IMR-90 (cell line): ENCODE results near the gene RHBDF2. TPM values are rescaled to one million over a fixed set of nuclear protein-coding genes. Genes with fewer than 3 reads are reported as not detected.

Experiments used
- ATAC-seq: fragments of 200-7000 bp; cut with Tn5 transposase; 2 replicates; pipeline ENCODE4 v1.9.1; 2020; ENCODE audit warnings: low read depth, mild to moderate bottlenecking, moderate library complexity
- BruUV-seq: library from RNA; stranded (reverse); fragments of 400-500 nt; replicated peaks from 2 replicates; lab custom pipeline; 2021; lab: Mats Ljungman, UMichigan
- CTCF ChIA-PET: fragments of 300-600 bp; formaldehyde crosslinking; extraction: SDS; loops from one replicate; lab custom pipeline; 2021; ENCODE audit warnings: antibody characterized with exemption; lab: Yijun Ruan, JAX
- POLR2A ChIA-PET: fragments of 300-600 bp; sonication (Branson Sonifier 250); formaldehyde crosslinking; loops from one replicate; lab custom pipeline; 2022; ENCODE audit warnings: antibody characterized with exemption; ENCODE audit not compliant: unreplicated experiment; lab: Charles Lee
- DNase-seq: peaks from one replicate; pipeline ENCODE4 v3.0.0; 2013
- H2AFZ ChIP-seq: replicated peaks from 2 replicates; pipeline ENCODE3; 2013; ENCODE audit warnings: low read length, mild to moderate bottlenecking; ENCODE audit not compliant: poor library complexity
- H2AK5ac ChIP-seq: 2 replicates; pipeline ENCODE4 v1.6.1; 2013; ENCODE audit warnings: low read depth, low read length, inconsistent platforms
- H2AK9ac ChIP-seq: replicated peaks from 2 replicates; pipeline ENCODE3; 2013; ENCODE audit warnings: mild to moderate bottlenecking, low read depth, low read length, moderate library complexity; ENCODE audit not compliant: poor library complexity
- H2BK120ac ChIP-seq: 2 replicates; pipeline ENCODE4 v1.6.1; 2013; ENCODE audit warnings: low read depth, low read length, inconsistent platforms
- H2BK15ac ChIP-seq: 3 replicates; pipeline ENCODE4 v1.6.1; 2013; ENCODE audit warnings: low read depth, low read length, inconsistent platforms
- H2BK20ac ChIP-seq: 2 replicates; pipeline ENCODE4 v1.6.1; 2013; ENCODE audit warnings: low read depth, mild to moderate bottlenecking, inconsistent platforms, low read length, moderate library complexity
- H2BK5ac ChIP-seq: 2 replicates; pipeline ENCODE4 v1.6.1; 2013; ENCODE audit warnings: mild to moderate bottlenecking, low read depth, low read length, inconsistent platforms; ENCODE audit not compliant: poor library complexity, severe bottlenecking
- H3K14ac ChIP-seq: replicated peaks from 2 replicates; pipeline ENCODE4 v1.6.1; 2013; ENCODE audit warnings: low read depth, low read length, inconsistent platforms
- H3K18ac ChIP-seq: 2 replicates; pipeline ENCODE4 v1.6.1; 2013; ENCODE audit warnings: low read depth, low read length, control low read depth
- H3K23ac ChIP-seq: 2 replicates; pipeline ENCODE4 v1.6.1; 2013; ENCODE audit warnings: low read depth, low read length, inconsistent platforms
- H3K27ac ChIP-seq: 2 replicates; pipeline ENCODE4 v1.5.1; 2013; ENCODE audit warnings: mild to moderate bottlenecking, control low read depth, low read length; ENCODE audit not compliant: insufficient read depth
- H3K27me3 ChIP-seq: 2 replicates; pipeline ENCODE4 v1.6.1; 2013; ENCODE audit warnings: low read length; ENCODE audit not compliant: control insufficient read depth, insufficient read depth
- H3K36me3 ChIP-seq: 2 replicates; pipeline ENCODE4 v1.6.1; 2013; ENCODE audit warnings: low read length, mixed read lengths; ENCODE audit not compliant: control insufficient read depth, insufficient read depth
- H3K4ac ChIP-seq: 2 replicates; pipeline ENCODE4 v1.6.1; 2013; ENCODE audit warnings: low read depth, low read length, inconsistent platforms
- H3K4me1 ChIP-seq: 2 replicates; pipeline ENCODE4 v1.6.1; 2013; ENCODE audit warnings: low read length, mixed read lengths; ENCODE audit not compliant: control insufficient read depth, insufficient read depth
- H3K4me2 ChIP-seq: 2 replicates; pipeline ENCODE4 v1.6.1; 2013; ENCODE audit warnings: low read depth, mild to moderate bottlenecking, control low read depth, low read length, moderate library complexity
- H3K4me3 ChIP-seq: 2 replicates; pipeline ENCODE4 v1.5.1; 2013; ENCODE audit warnings: low read depth, mild to moderate bottlenecking, control low read depth, low read length, moderate library complexity; ENCODE audit not compliant: insufficient read depth
- H3K56ac ChIP-seq: 2 replicates; pipeline ENCODE4 v1.6.1; 2013; ENCODE audit warnings: low read length, inconsistent platforms; ENCODE audit not compliant: insufficient read depth; ENCODE audit errors: extremely low read depth
- H3K79me1 ChIP-seq, 2 experiments: 2 replicates each; pipeline ENCODE4 v1.6.1; 2013; ENCODE audit warnings: low read length in 2 of 2, inconsistent platforms in 1 of 2, low read depth in 1 of 2
- H3K9ac ChIP-seq: 2 replicates; pipeline ENCODE4 v1.6.1; 2013; ENCODE audit warnings: low read depth, low read length, control low read depth
- H3K9me1 ChIP-seq: 2 replicates; pipeline ENCODE4 v1.6.1; 2013; ENCODE audit warnings: low read length, inconsistent platforms; ENCODE audit not compliant: insufficient read depth
- H3K9me3 ChIP-seq: 2 replicates; pipeline ENCODE4 v1.6.1; 2013; ENCODE audit warnings: low read length; ENCODE audit not compliant: control insufficient read depth, insufficient read depth
- H4K20me1 ChIP-seq: 2 replicates; pipeline ENCODE4 v1.6.1; 2013; ENCODE audit warnings: low read length, inconsistent platforms; ENCODE audit not compliant: insufficient read depth
- H4K5ac ChIP-seq: 2 replicates; pipeline ENCODE4 v1.6.1; 2013; ENCODE audit warnings: mild to moderate bottlenecking, low read depth, low read length, control low read depth
- H4K8ac ChIP-seq, 2 experiments: 2 replicates each; pipeline ENCODE4 v1.6.1; 2013; ENCODE audit warnings: low read depth in 2 of 2, low read length in 2 of 2, control low read depth in 1 of 2, inconsistent platforms in 1 of 2
- H4K91ac ChIP-seq: 2 replicates; pipeline ENCODE4 v1.6.1; 2013; ENCODE audit warnings: low read depth, low read length, inconsistent platforms; ENCODE audit not compliant: insufficient read depth
- BHLHE40 ChIP-seq: fragments of 150-350 bp; IDR thresholded peaks from 2 replicates; pipeline ENCODE4 v1.6.1; 2016; ENCODE audit warnings: mild to moderate bottlenecking, low read depth, low read length
- CEBPB ChIP-seq: IDR thresholded peaks from 2 replicates; pipeline ENCODE4 v1.6.1; 2012; ENCODE audit warnings: low read depth, low read length, improper control_type of control experiment
- CTCF ChIP-seq: conservative IDR thresholded peaks from 2 replicates; pipeline ENCODE4 v1.5.1; 2012; ENCODE audit warnings: mild to moderate bottlenecking, low read depth, low read length, improper control_type of control experiment
- FOS ChIP-seq: fragments of 150-350 bp; IDR thresholded peaks from 2 replicates; pipeline ENCODE4 v1.6.1; 2016; ENCODE audit warnings: low read depth, low read length
- MAFK ChIP-seq: IDR thresholded peaks from 2 replicates; pipeline ENCODE4 v1.6.1; 2012; ENCODE audit warnings: low read depth, low read length, improper control_type of control experiment
- MAZ ChIP-seq: IDR thresholded peaks from 2 replicates; pipeline ENCODE4 v1.6.1; 2012; ENCODE audit warnings: low read depth, mild to moderate bottlenecking, low read length, improper control_type of control experiment, moderate library complexity, borderline replicate concordance
- MXI1 ChIP-seq: IDR thresholded peaks from 2 replicates; pipeline ENCODE4 v1.6.1; 2012; ENCODE audit warnings: low read depth, mild to moderate bottlenecking, low read length, moderate library complexity, borderline replicate concordance
- NFE2L2 ChIP-seq: fragments of 150-350 bp; IDR thresholded peaks from 2 replicates; pipeline ENCODE4 v1.6.1; 2016; ENCODE audit warnings: low read depth, mild to moderate bottlenecking, low read length
- POLR2A ChIP-seq: IDR thresholded peaks from 2 replicates; pipeline ENCODE4 v1.6.1; 2012; ENCODE audit warnings: mild to moderate bottlenecking, low read depth, low read length
- RAD21 ChIP-seq: IDR thresholded peaks from 2 replicates; pipeline ENCODE4 v1.6.1; 2012; ENCODE audit warnings: low read length, improper control_type of control experiment
- RCOR1 ChIP-seq: IDR thresholded peaks from 2 replicates; pipeline ENCODE4 v1.6.1; 2012; ENCODE audit warnings: mild to moderate bottlenecking, low read length, improper control_type of control experiment; ENCODE audit not compliant: insufficient replicate concordance
- SMC3 ChIP-seq: fragments of 150-350 bp; IDR thresholded peaks from 2 replicates; pipeline ENCODE4 v1.6.1; 2016; ENCODE audit warnings: low read depth, mild to moderate bottlenecking, antibody characterized with exemption, low read length, moderate library complexity
- USF2 ChIP-seq: fragments of 150-350 bp; IDR thresholded peaks from 2 replicates; pipeline ENCODE4 v1.6.1; 2017; ENCODE audit warnings: mild to moderate bottlenecking, antibody characterized with exemption, low read length, low read depth
- WGBS, 2 experiments: methylation state at CpG; one replicate each; pipeline versions ENCODE4 v1.1.5 to v1.1.7; 2013; ENCODE audit warnings: missing lambda C conversion rate in 2 of 2; ENCODE audit not compliant: insufficient read length in 1 of 2; ENCODE audit errors: extremely low coverage in 2 of 2; 5-methylcytosine and 5-hydroxymethylcytosine counted together
- dilution Hi-C: fragments of 300-500 bp; cut with HindIII; formaldehyde crosslinking; loops from one replicate; pipeline ENCODE4 v1.14.3; 2018; ENCODE audit warnings: low sequenced_read_pairs; ENCODE audit not compliant: unreplicated experiment
- in situ Hi-C: fragments of 300-500 bp; cut with MboI; formaldehyde crosslinking; loops from 3 replicates; pipeline ENCODE4 v1.14.3; 2019; ENCODE audit warnings: low sequenced_read_pairs, inconsistent platforms, mixed read lengths
- intact Hi-C: fragments of 100-400 bp; cut with micrococcal nuclease; formaldehyde crosslinking; loops from 2 replicates; pipeline ENCODE4 v1.10.0; 2022
- polyA plus RNA-seq, 3 experiments: library from polyadenylated mRNA; depleted of rRNA; stranded (reverse); fragments of >200 nt; gene quantifications; 2 replicates each; pipeline ENCODE4 v1.2.3, GENCODE V29; 2012; ENCODE audit warnings: low replicate concordance in 1 of 3
- total RNA-seq: library from RNA; depleted of rRNA; stranded (reverse); fragments of >200 nt; gene quantifications from 2 replicates; pipeline ENCODE4 v1.2.3, GENCODE V29; 2012

The RHBDF2 gene
- total and polyA plus RNA-seq, 2 of the 4 experiments (the other 2 are of a cell fraction): 1.3 to 8.3 TPM

DNA sequence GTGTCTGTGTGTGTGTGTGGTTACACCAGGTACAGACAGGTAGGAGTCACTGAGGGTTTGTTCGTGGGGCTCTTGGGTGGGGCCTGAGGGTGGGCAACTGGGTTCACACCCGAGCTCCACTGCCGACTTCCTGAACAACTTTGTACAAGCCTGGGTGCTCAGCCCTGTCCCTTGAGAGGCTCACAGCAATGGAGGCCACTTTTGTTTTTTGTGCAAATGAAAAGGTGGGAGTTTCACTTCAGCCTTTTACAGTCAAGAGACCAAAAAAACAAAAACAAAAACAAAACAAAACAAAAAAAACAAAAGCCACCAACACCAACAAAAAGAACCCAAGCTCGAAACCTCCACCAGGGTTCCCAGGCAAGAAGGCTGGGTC is 2.4 kb downstream of the RHBDF2 start (continued):
- TF ChIP-seq CEBPB: no peak
- TF ChIP-seq SMC3: no peak
- TF ChIP-seq FOS: no peak

- ATAC-seq: peak; percentile 78
- Histone ChIP-seq H3K23ac (peak overlapping the region; percentile 75; the same call in 1 of the 2 replicates), H2BK120ac (peak overlapping the region; percentile 89), H4K5ac (peak overlapping the region; percentile 98), H4K8ac (peak overlapping the region; percentile 77 to 99), H3K9me1 (peaks cover 16% of the 10 kb centered on the region), H3K4ac (peak overlapping the region; percentile 93), H2AK5ac (peak overlapping the region; percentile 76), H3K27me3 (no peaks in the 10 kb centered on the region), H2BK15ac (peak overlapping the region; percentile 87; the same call in 2 of the 3 replicates), H3K4me1 (peaks cover 34% of the 10 kb centered on the region), H3K4me3 (no peak overlapping the region), H3K4me2 (peak overlapping the region; percentile 69), H3K14ac (peak overlapping the region; percentile 91), H2BK20ac (peak overlapping the region; percentile 84), H3K9me3 (no peaks in the 10 kb centered on the region), H2BK5ac (peak overlapping the region; percentile 80), H4K20me1 (no peaks in the 10 kb centered on the region), H3K9ac (peak overlapping the region; percentile 36), H3K79me1 (peaks cover 4 to 30% of the 10 kb centered on the region in 2 experiments; a peak in 3 of 4 replicates), H3K18ac (peak overlapping the region; percentile 92), H2AFZ (peak overlapping the region; percentile 94), H2AK9ac (peak overlapping the region; percentile 65), H3K56ac (peak overlapping the region; percentile 51; the same call in 1 of the 2 replicates), H4K91ac (peak overlapping the region; percentile 79), H3K36me3 (no peaks in the 10 kb centered on the region), H3K27ac (peak overlapping the region; percentile 70)
- POLR2A ChIA-PET: no interaction called here
- DNase-seq: peak; percentile 93
- WGBS, 2 experiments: 22% methylated on average over 15 of the region's 31 CpGs; no CpG with 5 or more reads in 1 of the 2 experiments
- intact Hi-C loops (no loop called here), in situ Hi-C loops (no loop called here), dilution Hi-C loops (no loop called here)
- CTCF ChIA-PET: interaction anchor here (0.6 kb wide), 1 partner anchor 350 kb away, joined by 8 read pairs; no protein-coding TSS in a partner anchor
- no TSS peak for BruUV-seq
- peak; percentile 78 for TF ChIP-seq POLR2A
- TF ChIP-seq MAZ: peak; percentile 75; the same call in 1 of the 2 replicates
- no peak for TF ChIP-seq BHLHE40
- peak; percentile 12; the same call in 1 of the 2 replicates for TF ChIP-seq USF2
- TF ChIP-seq NFE2L2: no peak
- TF ChIP-seq RCOR1: peak; percentile 71
- no peak for TF ChIP-seq CTCF
- peak; percentile 33; the same call in 1 of the 2 replicates for TF ChIP-seq CEBPB
- 0 out of 2 replicates have a peak, but pooled peaks have one; percentile 15 for TF ChIP-seq MXI1
- 0 out of 2 replicates have a peak, but pooled peaks have one; percentile 4 for TF ChIP-seq RAD21
- TF ChIP-seq SMC3: no peak
- 0 out of 2 replicates have a peak, but pooled peaks have one; percentile 14 for TF ChIP-seq MAFK
Measured at GRCh38 chr17:76497979-76498875, 3.0 kb downstream of the RHBDF2 start.
